Hepatocyte (in vitro differentiated cells): Measurements from ENCODE around the gene PDIA3. TPM values are rescaled to one million over a fixed set of nuclear protein-coding genes. Genes with fewer than 3 reads are reported as not detected.

Experiments
- DNase-seq: peaks from one replicate; pipeline ENCODE4 v3.0.0-alpha.2; 2016; ENCODE audit warnings: low spot score
- H2AFZ ChIP-seq: fragments of 200-600 bp; sonication (generic); 2 replicates; pipeline ENCODE4 v1.6.0; 2016; ENCODE audit warnings: antibody characterized with exemption, mild to moderate bottlenecking
- H3K27ac ChIP-seq: fragments of 200-600 bp; sonication (generic); 2 replicates; pipeline ENCODE4 v1.5.1; 2016; ENCODE audit warnings: mild to moderate bottlenecking
- H3K27me3 ChIP-seq: fragments of 200-600 bp; sonication (generic); 2 replicates; pipeline ENCODE4 v1.6.1; 2016
- H3K36me3 ChIP-seq: fragments of 200-600 bp; sonication (generic); replicated peaks from 2 replicates; pipeline ENCODE4 v1.5.1; 2016; ENCODE audit warnings: low read depth; ENCODE audit not compliant: insufficient read depth
- H3K4me1 ChIP-seq: fragments of 200-600 bp; sonication (generic); 2 replicates; pipeline ENCODE4 v1.5.1; 2016; ENCODE audit warnings: mild to moderate bottlenecking, moderate library complexity; ENCODE audit not compliant: insufficient read depth
- H3K4me2 ChIP-seq: fragments of 200-600 bp; sonication (generic); 2 replicates; pipeline ENCODE4 v1.6.0; 2016
- H3K4me3 ChIP-seq: fragments of 200-600 bp; sonication (generic); 2 replicates; pipeline ENCODE4 v1.5.1; 2016; ENCODE audit warnings: mild to moderate bottlenecking
- H3K79me2 ChIP-seq: fragments of 200-600 bp; sonication (generic); 2 replicates; pipeline ENCODE4 v1.6.0; 2017; ENCODE audit warnings: mild to moderate bottlenecking
- H3K9me2 ChIP-seq: fragments of 200-600 bp; sonication (generic); replicated peaks from 2 replicates; pipeline ENCODE4 v1.6.0; 2017; ENCODE audit warnings: mild to moderate bottlenecking; ENCODE audit not compliant: insufficient read depth
- H3K9me3 ChIP-seq: fragments of 200-600 bp; sonication (generic); 2 replicates; pipeline ENCODE4 v1.5.1; 2016; ENCODE audit warnings: low read depth, mild to moderate bottlenecking
- H4K20me1 ChIP-seq: fragments of 200-600 bp; sonication (generic); 2 replicates; pipeline ENCODE4 v1.6.0; 2016; ENCODE audit warnings: mild to moderate bottlenecking; ENCODE audit not compliant: insufficient read depth, poor library complexity, severe bottlenecking
- EZH2 ChIP-seq: fragments of 200-600 bp; sonication (generic); IDR thresholded peaks from 2 replicates; pipeline ENCODE4 v1.6.1; 2016; ENCODE audit warnings: antibody characterized with exemption, mild to moderate bottlenecking, borderline replicate concordance
- EZH2phosphoT487 ChIP-seq: fragments of 200-600 bp; sonication (generic); IDR thresholded peaks from one replicate; pipeline ENCODE4 v1.6.1; 2018; ENCODE audit warnings: antibody characterized with exemption, mild to moderate bottlenecking, low read depth, moderate library complexity; ENCODE audit not compliant: unreplicated experiment, severe bottlenecking
- WGBS: methylation state at CpG from one replicate; pipeline ENCODE4 v1.1.6; 2016; ENCODE audit warnings: low lambda C conversion rate; ENCODE audit errors: missing lambda C conversion rate; 5-methylcytosine and 5-hydroxymethylcytosine counted together
- polyA plus RNA-seq: library from polyadenylated mRNA; unstranded; fragments of >200 nt; fragmentation: Nextera tagmentation; extraction: Ambion mirVana; gene quantifications from 2 replicates; pipeline ENCODE4 v1.2.1, GENCODE V29; 2016
- total RNA-seq: library from RNA; depleted of rRNA; stranded (reverse); fragments of >200 nt; gene quantifications from 2 replicates; pipeline ENCODE4 v1.2.3, GENCODE V29; 2014
- TF ChIP-seq, protein P1 (sequence below): fragments of 200-600 bp; sonication (generic); IDR thresholded peaks from 2 replicates; pipeline ENCODE4 v1.5.1; 2016; ENCODE audit warnings: antibody characterized with exemption, mild to moderate bottlenecking; ENCODE audit not compliant: poor library complexity

The PDIA3 gene
- total and polyA plus RNA-seq, 2 experiments from 2014 or later: 496 to 1,358 TPM

DNA sequence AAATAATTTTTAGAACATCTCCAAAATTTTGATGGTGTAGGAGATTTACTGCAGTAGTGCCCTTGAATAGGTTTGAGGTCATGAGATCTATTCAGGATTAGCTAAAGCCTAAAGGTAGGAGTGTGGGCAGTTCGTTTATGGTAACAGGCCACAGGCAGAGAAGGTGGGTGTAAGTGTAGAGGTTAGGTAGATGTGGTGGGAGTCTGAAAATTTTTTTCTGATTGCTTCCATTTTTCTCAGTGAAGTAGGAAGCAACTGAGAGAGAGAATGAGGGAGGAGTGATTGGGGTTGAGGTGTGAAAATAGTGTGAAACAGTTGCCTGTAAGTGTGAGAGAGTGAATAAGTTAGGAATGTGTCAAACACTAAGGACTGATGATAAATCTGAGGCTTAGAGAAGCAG is 32.8 kb downstream of the PDIA3 start:
- Histone ChIP-seq H3K36me3 (no peaks in the 10 kb centered on the region), H2AFZ (no peak overlapping the region), H3K9me3 (no peaks in the 10 kb centered on the region), H3K4me1 (peaks cover 5% of the 10 kb centered on the region), H3K79me2 (no peaks in the 10 kb centered on the region), H3K4me2 (no peak overlapping the region), H4K20me1 (no peaks in the 10 kb centered on the region), H3K4me3 (no peak overlapping the region), H3K9me2 (no peaks in the 10 kb centered on the region), H3K27ac (no peak overlapping the region), H3K27me3 (no peaks in the 10 kb centered on the region)
- whole genome bisulfite sequencing: 90% methylated on average over 1 of the region's 1 CpG
- TF ChIP-seq EZH2: no peak
- TF ChIP-seq, protein P1, sequence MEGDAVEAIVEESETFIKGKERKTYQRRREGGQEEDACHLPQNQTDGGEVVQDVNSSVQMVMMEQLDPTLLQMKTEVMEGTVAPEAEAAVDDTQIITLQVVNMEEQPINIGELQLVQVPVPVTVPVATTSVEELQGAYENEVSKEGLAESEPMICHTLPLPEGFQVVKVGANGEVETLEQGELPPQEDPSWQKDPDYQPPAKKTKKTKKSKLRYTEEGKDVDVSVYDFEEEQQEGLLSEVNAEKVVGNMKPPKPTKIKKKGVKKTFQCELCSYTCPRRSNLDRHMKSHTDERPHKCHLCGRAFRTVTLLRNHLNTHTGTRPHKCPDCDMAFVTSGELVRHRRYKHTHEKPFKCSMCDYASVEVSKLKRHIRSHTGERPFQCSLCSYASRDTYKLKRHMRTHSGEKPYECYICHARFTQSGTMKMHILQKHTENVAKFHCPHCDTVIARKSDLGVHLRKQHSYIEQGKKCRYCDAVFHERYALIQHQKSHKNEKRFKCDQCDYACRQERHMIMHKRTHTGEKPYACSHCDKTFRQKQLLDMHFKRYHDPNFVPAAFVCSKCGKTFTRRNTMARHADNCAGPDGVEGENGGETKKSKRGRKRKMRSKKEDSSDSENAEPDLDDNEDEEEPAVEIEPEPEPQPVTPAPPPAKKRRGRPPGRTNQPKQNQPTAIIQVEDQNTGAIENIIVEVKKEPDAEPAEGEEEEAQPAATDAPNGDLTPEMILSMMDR: no peak
- no peak for TF ChIP-seq EZH2phosphoT487
- DNase-seq: no peak

DNA sequence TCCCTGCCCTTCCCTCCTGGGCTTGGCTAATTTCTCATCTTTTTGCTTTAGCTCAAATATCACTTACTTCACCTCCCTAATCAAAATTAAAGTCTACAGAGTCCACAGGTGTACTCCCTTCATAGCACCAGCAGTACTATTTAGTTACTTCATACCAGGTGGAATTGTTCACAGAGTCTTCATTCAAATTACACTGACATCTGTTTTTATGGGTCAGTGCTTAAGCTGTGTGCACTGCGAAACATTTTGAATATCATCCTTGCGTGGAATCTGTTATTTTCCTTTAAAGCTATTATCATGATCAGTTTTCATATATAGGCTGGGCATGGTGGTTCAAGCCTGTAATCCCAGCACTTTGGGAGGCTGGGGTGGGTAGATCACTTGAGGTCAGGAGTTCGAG is 43.2 kb downstream of the PDIA3 start:
- Histone ChIP-seq H3K27me3 (no peaks in the 10 kb centered on the region), H3K4me2 (no peak overlapping the region), H2AFZ (no peak overlapping the region), H3K27ac (no peak overlapping the region), H4K20me1 (peaks cover 11% of the 10 kb centered on the region), H3K79me2 (peaks cover 21% of the 10 kb centered on the region), H3K9me3 (no peaks in the 10 kb centered on the region), H3K4me3 (no peak overlapping the region), H3K36me3 (no peaks in the 10 kb centered on the region), H3K9me2 (no peaks in the 10 kb centered on the region), H3K4me1 (peaks cover 15% of the 10 kb centered on the region)
- DNase-seq: no peak
- TF ChIP-seq EZH2phosphoT487 (no peak), EZH2 (no peak)
- TF ChIP-seq, protein P1: no peak
- WGBS: 97% methylated on average over 3 of the region's 3 CpGs

DNA sequence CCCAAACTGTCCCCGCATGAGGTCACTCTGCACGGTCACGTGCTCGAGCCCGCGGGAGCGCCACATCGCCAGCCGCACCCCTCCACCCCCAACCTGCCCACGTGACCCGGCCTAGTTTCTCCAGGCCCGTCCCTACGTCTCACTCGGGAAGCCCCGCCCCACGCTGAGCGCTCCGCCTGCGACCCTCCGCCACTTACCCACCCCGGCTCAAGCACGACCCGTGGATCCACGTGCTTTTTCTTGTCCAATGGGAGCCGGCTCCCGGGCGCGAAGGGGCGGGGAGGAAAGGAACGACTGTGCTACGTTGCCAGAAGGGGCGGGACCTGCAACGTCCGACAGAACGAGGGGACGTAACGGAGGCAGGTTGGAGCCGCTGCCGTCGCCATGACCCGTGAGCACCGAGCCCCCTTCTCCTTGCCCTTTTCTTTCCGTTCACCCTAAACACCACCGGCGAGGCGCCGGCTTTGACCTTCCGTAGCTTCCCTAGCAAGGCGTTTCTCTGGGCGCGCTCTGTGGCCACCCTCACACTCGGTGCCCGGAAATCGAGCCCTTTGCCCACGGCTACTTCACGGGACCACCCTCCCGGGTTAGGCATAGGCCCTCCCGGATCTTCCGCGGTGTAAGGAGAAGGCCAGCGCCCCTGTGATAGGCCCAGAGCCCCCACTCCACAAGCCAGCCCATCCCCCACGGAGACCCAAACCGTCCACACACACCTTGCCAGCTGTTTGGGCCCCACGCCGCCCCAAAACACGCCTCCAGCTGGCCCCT is 45.9 kb downstream of the PDIA3 start, which contains the start of gene SERF2:
Gene SERF2, plus strand, starts transcription at position 328 of the 768 bp plus-strand sequence. Its CDS starts 57 bp downstream, at position 385.
- TF ChIP-seq EZH2phosphoT487 (no peak), EZH2 (no peak)
- TF ChIP-seq, protein P1: no peak
- peak within 1 kb of the TSS; percentile 70 for H2AFZ ChIP-seq

More for the DNA sequence above, 45.9 kb downstream of the PDIA3 start, which contains the start of gene SERF2:
- peak; percentile 100 for DNase-seq
- Histone ChIP-seq H3K27ac (peak within 1 kb of the TSS; percentile 96), H4K20me1 (peaks cover 11% of the 10 kb centered on the region), H3K79me2 (peaks cover 36% of the 10 kb centered on the region), H3K4me2 (peak within 1 kb of the TSS; percentile 90), H3K9me3 (no peaks in the 10 kb centered on the region), H3K27me3 (no peaks in the 10 kb centered on the region), H3K36me3 (no peaks in the 10 kb centered on the region), H3K9me2 (no peaks in the 10 kb centered on the region), H3K4me3 (peak within 1 kb of the TSS; percentile 93), H3K4me1 (peaks cover 23% of the 10 kb centered on the region)
- 1% methylated on average over 53 of the region's 66 CpGs for WGBS
